Measurements from ENCODE around the gene DOCK3. TPM values are rescaled to one million over a fixed set of nuclear protein-coding genes. Genes with fewer than 3 reads are reported as not detected.
"Not testable (repeated sequence)": the region's sequence is repeated elsewhere in the genome, so short reads cannot be mapped to it uniquely, and the experiment has no call there.

The DOCK3 gene
- total RNA-seq, 3 donors from 2014 or later (not counting 1 experiment from before 2014, with no cell fraction given) = 1.4 to 2.4 (median 1.7) TPM

- Histone ChIP-seq H3K27ac (ENCODE audit: low read length) (no peak overlapping the region), H3K9me3 (ENCODE audit: control insufficient read depth, insufficient read depth, low read length) (no peaks in the 10 kb centered on the region), H3K36me3 (ENCODE audit: control insufficient read depth, insufficient read depth, low read length) (no peaks in the 10 kb centered on the region), H3K27me3 (ENCODE audit: control insufficient read depth, insufficient read depth, low read length) (no peaks in the 10 kb centered on the region), H3K4me3 (ENCODE audit: low read length) (no peak overlapping the region), H3K4me1 (ENCODE audit: control insufficient read depth, insufficient read depth, low read length) (no peaks in the 10 kb centered on the region)
- intact Hi-C loops (cut with micrococcal nuclease) = no loop called here
- TF ChIP-seq CTCF (IDR thresholded peaks at IDR 0.05) = no peak
- H3K27me3 Mint-ChIP-seq (ENCODE audit: low read depth in 2 of 2) = peaks cover 2 to 12% of the 10 kb centered on the region in 2 donors
- H3K4me3 Mint-ChIP-seq = no peak overlapping the region
- H3K4me1 Mint-ChIP-seq = no peaks in the 10 kb centered on the region
- no peak for DNase-seq
- ATAC-seq = no peak
- 63% methylated on average over 3 of the region's 3 CpGs for WGBS (ENCODE audit: insufficient coverage)
- no peak overlapping the region for H3K27ac Mint-ChIP-seq
- no peaks in the 10 kb centered on the region for H3K36me3 Mint-ChIP-seq
- H3K9me3 Mint-ChIP-seq = no peaks in the 10 kb centered on the region
These were observed 568.2 kb downstream of the DOCK3 start for GRCh38 chr3:51242939-51243338.

DNA sequence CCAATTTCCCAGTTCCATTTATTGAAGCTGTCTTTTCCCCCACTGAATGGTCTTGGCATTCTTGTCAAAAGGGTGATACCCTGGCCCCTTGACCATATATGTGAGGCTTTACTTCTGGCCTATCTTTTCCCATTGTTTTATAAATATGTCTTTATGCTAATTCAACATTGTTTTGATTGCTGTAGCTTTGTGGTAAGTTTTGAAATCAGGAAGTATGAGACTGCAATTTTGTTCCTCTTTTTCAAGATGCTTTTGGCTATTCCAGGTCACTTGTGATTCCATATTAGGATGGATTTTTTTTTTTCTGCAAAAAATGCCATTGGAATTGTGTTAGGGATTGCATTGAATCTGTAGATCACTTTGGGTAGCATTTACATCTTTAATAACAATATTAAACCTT lies 569.2 kb downstream of the DOCK3 start:
- Histone ChIP-seq H3K36me3 (ENCODE audit: control insufficient read depth, insufficient read depth, low read length) (no peaks in the 10 kb centered on the region), H3K4me3 (ENCODE audit: low read length) (no peak overlapping the region), H3K27ac (ENCODE audit: low read length) (no peak overlapping the region), H3K9me3 (ENCODE audit: control insufficient read depth, insufficient read depth, low read length) (no peaks in the 10 kb centered on the region), H3K27me3 (ENCODE audit: control insufficient read depth, insufficient read depth, low read length) (no peaks in the 10 kb centered on the region), H3K4me1 (ENCODE audit: control insufficient read depth, insufficient read depth, low read length) (no peaks in the 10 kb centered on the region)
- peaks cover 2 to 12% of the 10 kb centered on the region in 2 donors for H3K27me3 Mint-ChIP-seq (ENCODE audit: low read depth in 2 of 2)
- ATAC-seq (no peak), DNase-seq (no peak)
- no peak overlapping the region for H3K27ac Mint-ChIP-seq
- no peak overlapping the region for H3K4me3 Mint-ChIP-seq
- H3K36me3 Mint-ChIP-seq = no peaks in the 10 kb centered on the region
- H3K4me1 Mint-ChIP-seq = no peaks in the 10 kb centered on the region
- intact Hi-C loops (cut with micrococcal nuclease) = no loop called here
- no peak for TF ChIP-seq CTCF (IDR thresholded peaks at IDR 0.05)
- no peaks in the 10 kb centered on the region for H3K9me3 Mint-ChIP-seq

GRCh38 chr3:51245867-51246266 lies 571.1 kb downstream of the DOCK3 start:
- intact Hi-C loops (cut with micrococcal nuclease) = no loop called here
- ATAC-seq = no peak
- no peaks in the 10 kb centered on the region for H3K27me3 ChIP-seq (ENCODE audit: control insufficient read depth, insufficient read depth, low read length)
- Mint-ChIP-seq H3K27me3 (ENCODE audit: low read depth in 2 of 2) (peaks cover 2 to 12% of the 10 kb centered on the region in 2 donors), H3K4me1 (no peaks in the 10 kb centered on the region), H3K36me3 (no peaks in the 10 kb centered on the region), H3K4me3 (no peak overlapping the region), H3K9me3 (no peaks in the 10 kb centered on the region), H3K27ac (no peak overlapping the region)
- no peak overlapping the region for H3K4me3 ChIP-seq (ENCODE audit: low read length)
- 71% methylated on average over 2 of the region's 2 CpGs for WGBS (ENCODE audit: insufficient coverage)
- no peaks in the 10 kb centered on the region for H3K4me1 ChIP-seq (ENCODE audit: control insufficient read depth, insufficient read depth, low read length)
- H3K9me3 ChIP-seq (ENCODE audit: control insufficient read depth, insufficient read depth, low read length) = no peaks in the 10 kb centered on the region
- H3K36me3 ChIP-seq (ENCODE audit: control insufficient read depth, insufficient read depth, low read length) = no peaks in the 10 kb centered on the region
- H3K27ac ChIP-seq (ENCODE audit: low read length) = no peak overlapping the region
- no peak for TF ChIP-seq CTCF (IDR thresholded peaks at IDR 0.05)
- DNase-seq = no peak

GRCh38 chr3:51257870-51258269 lies 583.1 kb downstream of the DOCK3 start:
- H3K4me3 Mint-ChIP-seq = no peak overlapping the region
- peaks cover 12 to 13% of the 10 kb centered on the region in 2 donors for H3K27me3 Mint-ChIP-seq (ENCODE audit: low read depth in 2 of 2)
- H3K4me1 ChIP-seq (ENCODE audit: control insufficient read depth, insufficient read depth, low read length) = no peaks in the 10 kb centered on the region
- H3K27ac ChIP-seq (ENCODE audit: low read length) = no peak overlapping the region
- no peak overlapping the region for H3K4me3 ChIP-seq (ENCODE audit: low read length)
- no peak for TF ChIP-seq CTCF (IDR thresholded peaks at IDR 0.05)
- H3K9me3 Mint-ChIP-seq = no peaks in the 10 kb centered on the region
- no peak for DNase-seq
- no peaks in the 10 kb centered on the region for H3K27me3 ChIP-seq (ENCODE audit: control insufficient read depth, insufficient read depth, low read length)
- H3K36me3 Mint-ChIP-seq = no peaks in the 10 kb centered on the region
- no peaks in the 10 kb centered on the region for H3K4me1 Mint-ChIP-seq
- WGBS (ENCODE audit: insufficient coverage) = 80% methylated on average over 1 of the region's 1 CpG
- intact Hi-C loops (cut with micrococcal nuclease) = no loop called here
- ATAC-seq = peak in 1 of 3 donors; percentile 59
- H3K9me3 ChIP-seq (ENCODE audit: control insufficient read depth, insufficient read depth, low read length) = no peaks in the 10 kb centered on the region
- no peak overlapping the region for H3K27ac Mint-ChIP-seq
- no peaks in the 10 kb centered on the region for H3K36me3 ChIP-seq (ENCODE audit: control insufficient read depth, insufficient read depth, low read length)

GRCh38 chr3:51264166-51264565 lies 589.4 kb downstream of the DOCK3 start:
- H3K36me3 Mint-ChIP-seq; H3K27me3 ChIP-seq (ENCODE audit: control insufficient read depth, insufficient read depth, low read length); intact Hi-C loops (cut with micrococcal nuclease); H3K27ac ChIP-seq (ENCODE audit: low read length); H3K4me3 Mint-ChIP-seq; H3K4me3 ChIP-seq (ENCODE audit: low read length); H3K9me3 ChIP-seq (ENCODE audit: control insufficient read depth, insufficient read depth, low read length); DNase-seq; H3K4me1 ChIP-seq (ENCODE audit: control insufficient read depth, insufficient read depth, low read length); H3K9me3 Mint-ChIP-seq; H3K4me1 Mint-ChIP-seq; H3K27ac Mint-ChIP-seq; ATAC-seq; H3K36me3 ChIP-seq (ENCODE audit: control insufficient read depth, insufficient read depth, low read length): not testable (repeated sequence)
- peaks cover 0 to 13% of the 10 kb centered on the region in 2 donors for H3K27me3 Mint-ChIP-seq (ENCODE audit: low read depth in 2 of 2)
- 91% methylated on average over 4 of the region's 4 CpGs for WGBS (ENCODE audit: insufficient coverage)
